Ammon's horn (tissue), 1 donor: ENCODE data around the gene CFAP206.
"Not testable (repeated sequence)": the region's sequence is repeated elsewhere in the genome, so short reads cannot be mapped to it uniquely, and the experiment has no call there.

Experiments used
- DNase-seq: peaks from one replicate; pipeline ENCODE4 v3.0.0-alpha.2; 2016; ENCODE audit warnings: low spot score

The CFAP206 gene

GRCh38 chr6:87426789-87427188 lies 19.0 kb downstream of the CFAP206 start:
- DNase-seq, result no peak

GRCh38 chr6:87430499-87430898 lies 22.7 kb downstream of the CFAP206 start:
- DNase-seq, result no peak

- no peak for DNase-seq
Observed at GRCh38 chr6:87431263-87431662, 23.5 kb downstream of the CFAP206 start.

GRCh38 chr6:87436435-87436834 lies 28.7 kb downstream of the CFAP206 start:
- peak; percentile 33 for DNase-seq

GRCh38 chr6:87441711-87442110 lies 33.9 kb downstream of the CFAP206 start:
- DNase-seq, result no peak

- no peak for DNase-seq
Observed at GRCh38 chr6:87444362-87444761, 36.6 kb downstream of the CFAP206 start.

GRCh38 chr6:87465051-87465450 lies 57.3 kb downstream of the CFAP206 start:
- DNase-seq, result no peak

GRCh38 chr6:87472525-87473418 lies 65.0 kb downstream of the CFAP206 start, which contains the start of gene SLC35A1:
SLC35A1 (plus strand) TSS chr6:87472974; CDS start chr6:87473004, 30 bp downstream.
- peak; percentile 93 for DNase-seq

GRCh38 chr6:87473419-87473903 lies 65.7 kb downstream of the CFAP206 start:
- DNase-seq, result no peak

- DNase-seq, result no peak
Observed at GRCh38 chr6:87481931-87482330, 74.2 kb downstream of the CFAP206 start.

- DNase-seq, result no peak
Observed at GRCh38 chr6:87482366-87482765, 74.6 kb downstream of the CFAP206 start.

- no peak for DNase-seq
Observed at GRCh38 chr6:87483929-87484328, 76.2 kb downstream of the CFAP206 start.

GRCh38 chr6:87484491-87484890 lies 76.7 kb downstream of the CFAP206 start:
- no peak for DNase-seq

GRCh38 chr6:87487555-87487954 lies 79.8 kb downstream of the CFAP206 start:
- DNase-seq, result no peak

GRCh38 chr6:87489326-87489725 lies 81.6 kb downstream of the CFAP206 start:
- not testable (repeated sequence) for DNase-seq

GRCh38 chr6:87494761-87495422 lies 87.1 kb downstream of the CFAP206 start:
- no peak for DNase-seq

GRCh38 chr6:87498048-87498447 lies 90.3 kb downstream of the CFAP206 start:
- no peak for DNase-seq

- DNase-seq, result no peak
Observed at GRCh38 chr6:87501809-87502572, 94.2 kb downstream of the CFAP206 start.

GRCh38 chr6:87504441-87504840 lies 96.7 kb downstream of the CFAP206 start:
- no peak for DNase-seq
